HG03378 (cell line): ENCODE measurements around the gene RUNX2.
"Not testable (repeated sequence)": the region's sequence is repeated elsewhere in the genome, so short reads cannot be mapped to it uniquely, and the experiment has no call there.

Source experiments
- ATAC-seq: cut with Tn5 transposase; IDR thresholded peaks from one replicate; pipeline ENCODE4 v1.9.1; 2021; ENCODE audit warnings: mild to moderate bottlenecking, moderate library complexity; ENCODE audit not compliant: unreplicated experiment

The RUNX2 gene

DNA sequence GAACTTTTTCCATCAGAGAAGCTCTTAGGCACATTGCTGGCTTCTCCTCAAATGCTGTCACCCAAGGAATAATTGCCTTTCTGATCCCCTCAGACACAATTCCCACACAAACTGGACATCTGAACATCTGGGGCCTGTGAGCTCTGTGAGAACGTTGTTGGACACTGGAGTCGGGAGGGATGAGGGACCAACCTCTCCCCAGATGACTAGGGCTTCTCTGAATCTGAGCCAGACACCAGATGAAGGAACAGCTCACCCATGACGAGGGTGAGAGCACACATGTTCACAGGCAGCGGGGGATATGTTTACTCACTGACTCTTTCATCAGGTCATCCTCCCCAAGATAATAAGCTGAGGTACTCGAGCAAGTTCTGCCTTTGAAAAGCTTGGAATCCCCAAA is 333.5 kb downstream of the RUNX2 start:
- no peak for ATAC-seq

DNA sequence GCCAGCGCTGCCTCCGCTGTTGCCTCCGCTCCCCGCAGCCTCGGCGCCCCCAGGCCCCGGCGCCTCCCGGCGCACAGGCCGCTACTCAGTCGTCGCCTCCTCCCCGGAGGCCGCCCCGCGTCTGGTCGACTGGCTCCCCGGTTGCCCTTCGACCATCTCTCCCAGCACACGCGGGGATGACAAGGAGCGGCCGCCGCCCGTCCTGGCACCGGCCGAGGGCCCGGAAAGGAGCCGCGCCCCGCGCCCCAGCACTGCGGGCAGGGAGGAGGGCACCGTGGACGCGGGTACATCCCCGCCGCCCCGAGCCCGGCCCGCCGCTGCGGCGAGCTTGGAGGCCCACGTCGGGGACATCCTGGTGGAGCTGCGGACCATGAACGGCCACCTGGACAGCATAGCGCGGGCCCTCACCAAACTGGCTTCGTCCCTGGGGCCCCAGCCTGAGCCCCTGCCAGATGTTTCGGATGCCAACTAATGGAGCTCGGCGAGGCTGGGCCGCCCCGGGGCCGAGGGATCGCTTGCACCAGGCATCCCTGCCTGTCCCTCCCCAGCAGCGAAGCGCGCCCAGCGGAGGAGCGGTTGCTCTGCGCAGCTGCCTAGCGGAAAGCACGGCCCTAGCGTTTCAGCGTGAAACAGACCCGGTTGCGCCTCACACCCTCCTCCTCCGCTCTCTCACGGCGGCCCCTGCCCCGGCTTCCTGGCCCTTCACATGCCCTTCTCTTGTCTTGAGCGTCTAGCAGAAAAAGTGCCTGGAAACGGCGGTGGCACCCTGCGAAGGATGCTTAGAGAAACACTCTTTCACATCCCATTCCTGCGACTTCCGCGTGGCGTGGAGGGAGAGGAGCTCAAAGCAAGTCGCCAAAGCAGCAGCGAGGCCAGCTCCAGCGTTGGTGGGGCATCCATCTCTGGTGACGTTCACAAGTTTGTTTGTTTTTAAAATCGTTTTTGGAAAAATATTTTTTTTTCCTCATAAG is 335.4 kb downstream of the RUNX2 start:
- no peak for ATAC-seq

DNA sequence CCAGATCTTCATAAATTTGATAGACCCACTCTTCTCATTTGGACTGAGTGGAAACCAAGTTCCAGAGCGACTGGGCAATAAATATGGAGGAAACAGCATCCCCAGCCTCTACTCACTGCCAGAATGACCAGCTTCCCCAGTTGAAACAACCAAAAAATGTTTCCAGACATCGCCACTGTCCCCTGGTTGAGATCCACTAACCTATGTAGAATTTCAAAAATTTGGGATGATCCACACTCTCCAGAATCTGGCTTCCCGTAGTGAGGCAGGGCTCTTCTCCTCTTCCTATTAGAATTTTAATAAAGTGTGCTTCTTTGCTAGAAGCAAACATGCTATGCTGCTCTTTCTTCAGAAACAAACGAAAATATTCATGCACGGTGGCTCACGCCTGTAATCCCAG is 336.6 kb downstream of the RUNX2 start:
- ATAC-seq: no peak

DNA sequence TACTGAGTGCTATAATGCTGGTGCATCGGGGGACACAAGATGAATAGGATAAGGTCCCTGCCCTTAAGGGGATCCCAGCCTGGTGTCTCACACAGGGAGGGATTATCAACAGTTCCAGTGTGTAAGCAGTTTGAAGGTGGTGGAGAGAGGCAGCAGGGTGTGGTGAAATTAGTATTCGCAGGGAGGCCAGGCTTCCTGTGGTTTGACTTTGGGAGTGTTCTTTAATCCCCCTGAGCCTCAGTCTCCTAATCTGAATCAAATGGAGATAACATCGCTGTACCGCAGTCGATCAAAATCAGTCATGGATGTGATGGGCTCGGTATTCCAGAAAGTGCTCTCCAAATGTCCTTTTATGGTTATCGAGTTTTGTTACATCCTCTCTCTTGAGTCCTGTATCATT is 337.7 kb downstream of the RUNX2 start:
- no peak for ATAC-seq

DNA sequence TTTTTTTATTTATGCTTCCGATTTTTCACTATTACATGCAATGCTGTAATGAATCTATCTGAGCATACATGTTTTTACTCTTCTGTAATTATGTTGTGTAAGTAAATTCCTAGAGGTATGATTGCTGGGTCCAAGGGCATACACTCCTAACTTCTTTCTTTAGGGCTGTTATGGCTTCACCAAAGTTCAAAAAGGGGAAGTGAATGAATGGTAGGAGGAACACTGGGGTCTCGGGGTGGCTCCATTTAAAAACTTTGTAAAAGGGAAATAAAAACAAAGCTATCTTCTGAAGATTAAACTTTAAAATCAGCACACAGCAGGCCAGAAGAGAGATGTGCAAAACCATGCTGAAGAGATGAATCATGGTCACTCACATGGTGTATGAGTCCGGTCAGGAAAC is 338.7 kb downstream of the RUNX2 start:
- ATAC-seq: no peak

- ATAC-seq: no peak
These were observed 339.2 kb downstream of the RUNX2 start for GRCh38 chr6:45667300-45667699.

DNA sequence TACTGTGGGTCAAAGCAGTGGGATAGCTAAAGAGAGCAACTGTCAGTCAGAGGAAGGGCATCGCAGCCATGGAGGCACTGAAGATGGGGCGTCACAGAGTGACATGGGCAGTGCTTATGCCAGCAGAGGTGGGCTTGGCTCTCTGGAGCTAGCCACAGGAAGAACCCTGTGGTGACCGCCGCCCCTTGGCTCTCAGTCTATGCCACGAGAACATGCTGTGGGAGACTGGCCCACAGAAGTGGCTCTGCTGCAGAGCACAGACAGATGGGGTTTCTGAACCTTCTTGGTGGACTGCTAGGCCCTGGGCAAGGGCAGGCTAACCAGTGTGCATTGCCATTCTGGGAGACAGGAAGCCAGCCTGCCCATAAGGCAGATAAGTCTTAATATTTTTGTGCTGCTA is 339.6 kb downstream of the RUNX2 start:
- ATAC-seq: no peak

GRCh38 chr6:45668705-45669104 is 340.6 kb downstream of the RUNX2 start:
- ATAC-seq: no peak

DNA sequence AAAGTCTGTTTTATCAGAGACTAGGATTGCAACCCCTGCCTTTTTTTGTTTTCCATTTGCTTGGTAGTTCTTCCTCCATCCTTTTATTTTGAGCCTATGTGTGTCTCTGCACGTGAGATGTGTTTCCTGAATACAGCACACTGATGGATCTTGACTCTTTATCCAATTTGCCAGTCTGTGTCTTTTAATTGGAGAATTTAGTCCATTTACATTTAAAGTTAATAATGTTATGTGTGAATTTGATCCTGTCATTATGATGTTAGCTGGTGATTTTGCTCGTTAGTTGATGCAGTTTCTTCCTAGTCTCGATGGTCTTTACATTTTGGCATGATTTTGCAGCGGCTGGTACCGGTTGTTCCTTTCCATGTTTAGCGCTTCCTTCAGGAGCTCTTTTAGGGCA is 345.0 kb downstream of the RUNX2 start:
- ATAC-seq: not testable (repeated sequence)

- not testable (repeated sequence) for ATAC-seq
These were observed 347.0 kb downstream of the RUNX2 start for GRCh38 chr6:45675166-45675565.

GRCh38 chr6:45675634-45676033 is 347.5 kb downstream of the RUNX2 start:
- no peak for ATAC-seq

DNA sequence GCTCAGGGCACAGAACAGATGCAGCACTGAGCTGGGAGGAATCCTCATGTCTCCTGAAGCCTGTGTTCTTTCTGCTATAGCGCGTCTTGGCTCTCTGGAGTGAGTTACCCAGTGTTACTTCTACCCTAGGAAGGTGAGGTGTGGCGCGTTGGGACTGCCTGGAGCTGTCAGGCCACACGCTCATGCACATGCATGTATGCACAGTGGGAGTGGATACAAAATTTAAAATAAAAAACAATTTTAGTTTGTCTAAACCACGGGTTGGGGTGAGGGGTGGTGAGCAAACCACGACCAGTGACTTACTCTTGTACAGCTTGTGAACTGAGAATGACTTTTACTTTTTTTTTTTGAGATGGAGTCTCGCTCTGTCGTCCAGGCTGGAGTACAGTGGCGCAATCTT is 348.2 kb downstream of the RUNX2 start:
- no peak for ATAC-seq

- ATAC-seq: peak; percentile 55
These were observed 349.5 kb downstream of the RUNX2 start for GRCh38 chr6:45677381-45678284.

DNA sequence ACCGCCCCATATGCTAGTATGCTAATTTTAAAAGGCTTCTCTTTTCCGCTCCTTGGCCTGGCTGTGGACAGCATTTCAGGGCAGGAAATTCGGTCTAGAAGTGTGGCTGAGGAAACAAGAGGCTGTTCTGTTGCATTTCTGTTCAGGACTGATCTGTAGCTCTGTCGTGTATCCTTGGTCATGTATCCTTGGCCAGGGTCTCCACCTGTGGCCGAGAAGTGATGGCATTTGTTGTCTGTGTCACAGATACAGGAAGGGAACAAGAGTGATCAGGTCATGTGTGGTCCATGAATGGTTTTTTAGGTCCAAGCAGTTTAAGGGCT is 350.1 kb downstream of the RUNX2 start:
- ATAC-seq: no peak

- no peak for ATAC-seq
These were observed 351.0 kb downstream of the RUNX2 start for GRCh38 chr6:45679163-45679562.

- no peak for ATAC-seq
These were observed 351.5 kb downstream of the RUNX2 start for GRCh38 chr6:45679631-45680030.

DNA sequence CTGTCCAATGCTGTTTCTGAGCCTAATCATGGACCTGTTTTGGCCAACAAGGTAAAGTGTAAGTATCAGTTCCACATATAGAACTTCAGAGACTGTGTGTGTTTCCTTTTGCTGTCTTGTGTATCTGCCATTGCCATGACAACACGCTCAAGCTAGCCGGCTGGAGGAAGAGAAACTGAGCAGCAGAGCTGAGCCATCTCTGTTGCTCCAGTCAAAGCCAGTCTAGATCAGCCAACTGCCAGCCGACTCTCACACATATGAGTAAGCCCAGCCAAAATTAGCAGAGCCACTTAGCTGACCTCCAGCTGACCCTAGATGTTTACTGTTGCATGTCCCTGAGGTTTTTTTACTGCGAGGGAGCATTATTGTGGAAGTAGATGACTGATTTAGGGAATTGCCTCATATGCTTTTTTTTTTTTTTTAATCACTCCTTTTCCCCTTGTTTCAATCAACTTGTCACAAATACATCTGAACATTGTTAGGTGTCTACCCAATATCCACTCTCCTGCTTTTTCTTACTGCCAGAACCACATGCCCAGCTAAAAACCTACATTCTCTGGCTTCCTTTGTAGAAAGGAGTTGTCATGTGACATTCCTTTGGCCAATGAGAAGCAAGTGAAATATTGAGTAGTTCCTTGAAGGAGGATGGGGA is 353.9 kb downstream of the RUNX2 start:
- ATAC-seq: peak; percentile 96

DNA sequence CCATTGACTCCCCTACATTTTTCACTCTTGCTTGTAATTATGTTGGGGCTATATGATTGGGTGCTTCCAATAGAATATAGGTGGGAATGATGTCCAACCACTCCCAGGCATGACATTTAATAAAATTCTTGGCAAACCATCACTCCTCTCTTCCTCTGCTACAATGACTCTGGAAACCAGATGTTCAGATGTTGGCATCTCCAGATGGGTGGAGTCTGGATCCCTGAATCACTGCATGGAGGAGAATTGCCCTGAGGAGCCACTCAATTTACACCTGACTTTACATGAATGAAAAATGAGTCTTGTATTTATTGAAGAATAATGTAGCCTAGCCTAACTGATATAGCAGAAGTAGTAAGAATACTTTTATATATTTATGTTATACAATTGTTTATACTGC is 356.3 kb downstream of the RUNX2 start:
- ATAC-seq: no peak

DNA sequence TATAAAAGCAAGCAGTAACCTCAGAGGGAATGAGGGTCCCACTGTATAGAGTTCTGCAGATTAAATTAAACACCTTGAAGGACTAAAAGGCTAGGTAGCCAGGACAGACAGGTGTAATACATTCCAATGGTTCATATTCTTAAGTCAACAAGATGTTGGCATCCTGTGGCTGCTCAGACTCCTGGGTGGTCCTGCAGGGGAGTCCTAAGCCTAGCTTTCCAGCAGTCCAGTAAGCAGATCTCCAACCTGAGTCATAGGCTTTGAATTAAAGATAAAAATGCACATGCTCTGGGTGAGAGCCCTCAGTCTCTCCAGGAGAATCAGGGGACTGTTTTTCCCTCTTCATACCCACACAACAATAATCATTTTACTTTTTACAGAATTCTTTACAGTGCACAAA is 356.9 kb downstream of the RUNX2 start:
- ATAC-seq: no peak

GRCh38 chr6:45686841-45687569 is 358.9 kb downstream of the RUNX2 start:
- peak; percentile 9 for ATAC-seq

DNA sequence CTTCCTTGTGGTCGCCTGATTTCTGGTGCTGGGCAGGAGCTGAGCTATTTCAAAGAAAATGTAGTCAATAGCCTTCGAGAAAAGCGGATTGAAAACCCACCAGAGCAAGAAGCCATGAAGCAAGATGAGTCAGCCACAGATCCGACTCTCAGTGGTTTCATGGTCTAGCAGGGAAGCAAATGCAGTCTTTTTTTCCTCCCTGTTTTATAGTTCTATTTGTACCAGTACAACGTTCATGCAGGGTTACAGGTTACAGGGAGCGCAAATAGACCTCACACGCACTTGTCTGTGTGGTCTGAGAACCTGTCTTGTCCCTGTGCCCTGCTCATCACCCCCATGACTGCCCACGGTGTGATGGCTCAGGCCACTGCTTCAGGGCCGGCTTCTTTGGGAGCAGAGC is 359.4 kb downstream of the RUNX2 start:
- peak; percentile 93 for ATAC-seq
